22Rv1 (cell line): ENCODE results near the gene TEX2.
A peak's percentile ranks its signal among the peaks of the same experiment; 100 is the strongest.

Experiments
- H3K27ac ChIP-seq: fragments of 450-650 bp; 2 replicates; pipeline ENCODE4 v1.5.1; 2017
- ZFX ChIP-seq: fragments of 450-650 bp; IDR thresholded peaks from 2 replicates; pipeline ENCODE4 v1.6.1; 2017; ENCODE audit warnings: antibody characterized with exemption, borderline replicate concordance
- TF ChIP-seq, protein P1 (sequence below): fragments of 450-650 bp; IDR thresholded peaks from 2 replicates; pipeline ENCODE4 v1.5.1; 2017; ENCODE audit warnings: mild to moderate bottlenecking

Gene TEX2

DNA sequence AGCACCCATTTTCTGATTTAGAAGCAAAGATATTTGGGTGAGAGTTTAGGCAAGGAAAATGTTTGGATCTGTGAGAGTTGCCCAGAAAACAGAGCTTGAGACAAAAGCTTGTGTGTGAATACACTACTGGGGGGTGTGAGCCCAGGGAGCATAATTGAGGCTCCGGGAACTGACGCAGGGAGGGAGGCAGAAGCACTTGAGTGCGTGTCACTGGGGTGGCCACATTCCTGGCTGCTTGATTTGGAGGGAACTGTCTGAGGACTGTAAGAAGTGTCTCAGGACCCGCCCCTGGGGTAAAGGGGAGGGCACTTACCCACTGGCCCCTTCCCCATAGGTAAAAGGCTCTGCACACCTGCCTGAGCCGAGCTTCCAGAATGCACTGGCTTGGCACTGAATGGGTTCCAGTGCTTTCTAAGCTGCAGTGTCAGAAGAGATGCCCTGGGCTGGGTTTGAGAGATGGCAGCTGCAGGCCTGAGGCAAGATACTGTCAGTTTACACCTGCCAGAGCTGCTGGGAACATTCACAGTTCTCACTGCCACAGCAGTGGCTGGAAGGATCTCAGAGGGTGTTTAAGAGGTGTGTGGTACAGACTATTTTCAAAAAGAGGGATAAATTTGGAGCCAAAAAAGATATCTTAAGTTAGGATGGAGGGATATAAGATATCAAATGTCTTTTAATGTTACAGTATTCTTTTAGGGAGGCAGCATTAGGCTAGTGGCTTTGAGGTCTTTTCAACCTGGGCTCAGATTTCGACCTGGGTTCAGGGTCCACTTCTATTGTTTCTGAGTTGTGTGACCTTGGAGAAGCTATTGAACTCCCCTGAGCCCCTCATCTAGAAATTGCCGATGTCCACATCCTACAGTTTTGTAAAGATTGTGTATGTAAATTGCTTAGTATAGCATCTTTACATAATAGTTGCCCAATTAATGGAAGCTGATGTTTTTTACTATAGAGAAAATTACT is 6.9 kb upstream of the TEX2 start:
- TF ChIP-seq, protein P1, sequence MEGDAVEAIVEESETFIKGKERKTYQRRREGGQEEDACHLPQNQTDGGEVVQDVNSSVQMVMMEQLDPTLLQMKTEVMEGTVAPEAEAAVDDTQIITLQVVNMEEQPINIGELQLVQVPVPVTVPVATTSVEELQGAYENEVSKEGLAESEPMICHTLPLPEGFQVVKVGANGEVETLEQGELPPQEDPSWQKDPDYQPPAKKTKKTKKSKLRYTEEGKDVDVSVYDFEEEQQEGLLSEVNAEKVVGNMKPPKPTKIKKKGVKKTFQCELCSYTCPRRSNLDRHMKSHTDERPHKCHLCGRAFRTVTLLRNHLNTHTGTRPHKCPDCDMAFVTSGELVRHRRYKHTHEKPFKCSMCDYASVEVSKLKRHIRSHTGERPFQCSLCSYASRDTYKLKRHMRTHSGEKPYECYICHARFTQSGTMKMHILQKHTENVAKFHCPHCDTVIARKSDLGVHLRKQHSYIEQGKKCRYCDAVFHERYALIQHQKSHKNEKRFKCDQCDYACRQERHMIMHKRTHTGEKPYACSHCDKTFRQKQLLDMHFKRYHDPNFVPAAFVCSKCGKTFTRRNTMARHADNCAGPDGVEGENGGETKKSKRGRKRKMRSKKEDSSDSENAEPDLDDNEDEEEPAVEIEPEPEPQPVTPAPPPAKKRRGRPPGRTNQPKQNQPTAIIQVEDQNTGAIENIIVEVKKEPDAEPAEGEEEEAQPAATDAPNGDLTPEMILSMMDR, result no peak
- no peak for TF ChIP-seq ZFX
- no peak overlapping the region for H3K27ac ChIP-seq

DNA sequence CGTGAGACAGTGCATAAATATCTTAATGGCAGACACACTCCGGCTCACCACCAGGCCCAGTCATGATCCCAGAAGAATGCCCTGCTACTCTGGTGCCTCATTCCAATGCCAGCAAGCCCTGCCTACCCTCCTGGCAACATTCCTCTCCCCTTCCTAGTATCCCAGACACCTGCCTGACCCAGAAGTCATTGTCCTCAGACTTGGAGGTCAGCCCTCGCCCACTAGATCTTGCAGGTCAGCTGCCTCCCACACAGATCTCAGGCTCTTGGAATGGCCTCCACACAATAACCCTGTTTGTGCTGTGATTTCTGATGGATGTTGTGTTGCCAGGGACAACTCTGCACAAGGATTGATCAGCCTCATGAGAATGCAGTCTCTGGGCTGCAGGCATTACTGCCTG is 1.8 kb upstream of the TEX2 start:
- TF ChIP-seq, protein P1, result no peak
- TF ChIP-seq ZFX, result no peak
- no peak overlapping the region for H3K27ac ChIP-seq

GRCh38 chr17:64262198-64262999 is 661 bp downstream of the TEX2 start:
- H3K27ac ChIP-seq, result peak overlapping the region; percentile 59
- TF ChIP-seq ZFX, result no peak
- TF ChIP-seq, protein P1, result no peak

DNA sequence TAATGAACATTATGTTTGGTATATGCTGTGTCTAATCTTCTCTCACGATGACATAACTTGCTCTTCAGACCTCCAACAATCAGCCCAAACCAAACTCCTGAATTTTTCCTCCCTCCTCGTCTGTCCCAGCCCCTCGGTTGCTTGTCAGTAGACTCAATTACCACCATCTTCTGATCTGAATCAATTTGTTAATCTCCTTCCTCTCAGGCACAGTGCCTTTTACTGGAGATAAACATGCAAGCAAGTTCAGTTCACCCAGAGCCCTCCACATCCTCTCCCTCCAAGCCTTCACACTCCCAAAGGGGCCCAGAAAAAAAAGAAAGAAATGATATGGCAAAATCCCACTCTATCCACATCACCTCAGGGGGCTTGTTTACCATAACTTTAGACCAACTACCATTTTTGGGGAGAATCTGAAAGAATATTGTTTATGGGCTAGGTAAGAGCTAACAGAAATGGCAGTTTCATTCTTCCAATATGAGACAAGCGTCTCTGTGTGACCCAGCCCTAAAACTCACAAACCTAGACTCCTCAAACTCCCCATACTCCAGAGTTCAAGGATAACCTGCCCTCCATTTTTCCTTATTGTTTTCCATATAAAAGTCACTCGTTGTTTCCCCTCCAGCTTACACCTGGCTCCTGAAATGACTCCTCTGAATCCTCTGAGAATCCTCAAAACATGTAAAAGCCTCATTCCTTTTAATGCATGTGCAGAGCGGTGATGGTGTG is 1.5 kb downstream of the TEX2 start:
- H3K27ac ChIP-seq, result peak overlapping the region; percentile 59
- TF ChIP-seq ZFX, result no peak
- TF ChIP-seq, protein P1, result no peak

DNA sequence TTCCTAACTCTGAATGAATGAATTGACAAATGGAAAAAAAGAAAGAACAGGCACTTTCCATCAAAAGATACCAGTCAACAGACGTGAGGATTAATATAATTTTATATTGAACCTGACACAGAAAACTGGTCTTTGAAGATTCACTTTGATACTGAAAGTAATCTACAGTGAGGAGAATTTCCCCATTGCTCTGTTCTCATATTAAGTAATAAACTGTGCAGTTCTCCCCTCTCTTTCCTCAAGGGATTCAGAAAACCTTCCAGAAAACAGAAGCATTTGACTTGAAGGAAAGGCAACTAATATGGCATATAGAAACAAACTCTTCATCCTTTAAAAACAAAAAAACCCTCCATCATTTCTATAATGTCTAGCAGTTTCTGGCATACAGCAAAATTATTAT is 2.2 kb downstream of the TEX2 start:
- no peak overlapping the region for H3K27ac ChIP-seq

DNA sequence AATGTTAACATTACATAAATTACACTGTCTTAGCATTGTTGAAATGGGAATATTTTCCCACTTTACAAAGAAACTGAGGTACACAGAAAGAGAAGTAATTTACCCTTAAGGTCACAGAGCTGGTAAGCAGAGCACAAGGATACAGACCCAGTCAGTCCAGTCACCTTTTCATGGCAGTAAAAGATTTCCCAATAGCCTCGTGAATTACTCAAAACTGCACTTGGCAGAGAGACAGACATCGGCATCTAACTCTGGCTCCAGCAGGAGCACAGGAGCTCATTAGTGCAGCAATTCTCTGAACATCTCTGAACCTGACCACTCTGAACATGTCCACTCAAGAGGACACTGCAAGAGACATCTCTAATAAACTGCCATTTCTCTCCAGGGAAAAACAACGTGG is 3.1 kb downstream of the TEX2 start:
- TF ChIP-seq, protein P1, result no peak
- TF ChIP-seq ZFX, result no peak
- no peak overlapping the region for H3K27ac ChIP-seq

More for the DNA sequence above, 2.2 kb downstream of the TEX2 start:
- TF ChIP-seq, protein P1, result no peak
- no peak for TF ChIP-seq ZFX
